ENCODE measurements around the gene COG5. TPM values are rescaled to one million over a fixed set of nuclear protein-coding genes. Genes with fewer than 3 reads are reported as not detected.
"Not testable (repeated sequence)": the region's sequence is repeated elsewhere in the genome, so short reads cannot be mapped to it uniquely, and the experiment has no call there.

The COG5 gene
- polyA plus RNA-seq, 6 donors from 2014 or later = 19.3 to 38.9 (median 23.4) TPM

DNA sequence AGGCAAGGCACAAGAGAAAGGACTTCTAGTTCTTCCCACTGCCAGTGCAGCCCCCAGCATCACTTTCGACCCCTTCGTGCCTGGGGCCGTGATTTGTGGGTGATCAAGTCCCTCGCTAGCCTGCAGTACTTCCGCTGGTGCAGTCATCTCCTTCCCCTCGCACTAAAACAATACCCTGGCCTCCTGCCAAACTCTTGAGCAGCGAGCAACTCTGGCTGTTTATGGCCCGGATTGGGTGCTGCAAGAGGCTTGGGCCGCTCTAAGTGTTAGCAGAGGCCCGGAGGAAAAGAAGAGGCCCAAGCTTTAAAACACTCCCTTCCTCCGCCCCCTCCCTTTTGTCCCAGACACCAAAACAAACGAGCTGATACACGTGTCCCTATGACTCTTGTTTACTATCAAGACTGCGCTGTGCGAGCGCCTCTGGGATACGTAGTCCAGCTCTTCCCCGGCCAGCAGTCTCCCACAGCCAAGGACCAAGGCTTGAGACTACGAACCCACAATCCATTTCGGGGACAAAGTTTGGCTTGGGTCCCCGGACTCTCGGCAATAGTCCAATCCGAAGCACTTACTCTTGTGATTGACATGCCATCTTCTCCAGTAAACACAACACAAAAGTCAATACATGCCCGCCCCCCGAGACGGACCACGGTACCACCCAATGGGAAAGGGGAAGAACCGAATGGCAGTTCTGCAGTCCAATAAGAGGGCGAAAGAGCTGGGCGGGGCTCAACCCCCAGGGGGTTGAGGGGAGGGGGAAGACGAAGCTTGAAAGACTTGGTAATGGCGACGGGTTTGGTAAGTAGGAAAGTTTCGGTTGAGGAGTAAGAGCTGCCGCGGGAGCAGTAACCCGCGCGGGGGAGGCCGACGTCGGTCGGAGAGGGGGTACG lies 395.2 kb downstream of the COG5 start, which contains the start of gene HBP1:
Gene HBP1, plus strand, starts transcription at position 771 of the 887 bp plus-strand sequence. CDS start 10,891 bp downstream, outside the sequence.
- Mint-ChIP-seq H3K9me3 (no peaks in the 10 kb centered on the region), H3K27me3 (peaks cover 4 to 11% (median 9%) of the 10 kb centered on the region in 3 donors), H3K4me3 (peak within 1 kb of the TSS; percentile 81 to 99 (median 97)), H3K27ac (peak within 1 kb of the TSS; percentile 97 to 100 (median 100)), H3K4me1 (peaks cover 32 to 44% (median 39%) of the 10 kb centered on the region in 3 donors), H3K36me3 (peaks cover 0 to 8% of the 10 kb centered on the region in 2 donors)
- ATAC-seq (ENCODE audit: low read depth in 2 of 2) = peak; percentile 73 to 77
- DNase-seq = peak; percentile 98

DNA sequence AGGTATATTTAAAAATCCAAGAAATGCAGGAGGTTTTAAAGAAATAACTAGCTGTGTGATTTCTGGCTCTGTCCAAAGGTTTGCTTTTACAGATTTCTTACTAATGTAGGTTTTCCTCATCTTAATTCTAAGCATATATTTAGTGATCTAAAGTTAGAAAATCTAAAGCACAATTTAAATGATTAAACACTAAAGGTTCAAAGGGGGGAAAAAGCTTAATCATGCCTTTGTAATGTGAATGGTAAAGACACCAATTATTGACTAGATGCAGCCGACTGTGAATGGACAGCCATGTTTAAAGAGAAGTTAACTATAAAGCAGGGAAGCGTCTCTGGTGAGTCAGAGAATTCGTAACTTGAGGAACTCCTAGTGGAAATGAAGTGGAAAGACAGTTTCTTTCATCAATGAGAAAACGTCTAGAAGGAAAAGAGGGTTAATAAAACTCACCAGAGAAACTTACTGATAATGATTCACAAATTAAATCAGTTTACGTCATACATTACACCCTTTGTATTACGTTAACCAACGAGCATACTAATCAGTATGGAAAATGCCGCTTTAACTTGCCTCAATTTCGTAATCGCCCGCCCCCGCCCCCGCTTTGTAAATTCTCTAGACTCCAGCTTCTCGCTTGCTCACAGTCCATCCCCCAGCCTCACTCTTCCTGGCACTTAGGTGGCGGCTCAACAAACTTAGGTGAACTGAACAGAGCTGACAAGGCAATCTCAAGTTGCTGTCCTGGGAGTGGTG lies 396.1 kb downstream of the COG5 start:
- Mint-ChIP-seq H3K36me3 (peaks cover 0 to 8% of the 10 kb centered on the region in 2 donors), H3K4me3 (peak overlapping the region; percentile 81 to 99 (median 97)), H3K9me3 (no peaks in the 10 kb centered on the region), H3K27ac (peak overlapping the region; percentile 97 to 100 (median 100)), H3K27me3 (peaks cover 4 to 11% (median 9%) of the 10 kb centered on the region in 3 donors), H3K4me1 (peaks cover 28 to 35% (median 33%) of the 10 kb centered on the region in 3 donors)
- ATAC-seq (ENCODE audit: low read depth in 2 of 2) (peak; percentile 0 to 1), DNase-seq (peak; percentile 40)

DNA sequence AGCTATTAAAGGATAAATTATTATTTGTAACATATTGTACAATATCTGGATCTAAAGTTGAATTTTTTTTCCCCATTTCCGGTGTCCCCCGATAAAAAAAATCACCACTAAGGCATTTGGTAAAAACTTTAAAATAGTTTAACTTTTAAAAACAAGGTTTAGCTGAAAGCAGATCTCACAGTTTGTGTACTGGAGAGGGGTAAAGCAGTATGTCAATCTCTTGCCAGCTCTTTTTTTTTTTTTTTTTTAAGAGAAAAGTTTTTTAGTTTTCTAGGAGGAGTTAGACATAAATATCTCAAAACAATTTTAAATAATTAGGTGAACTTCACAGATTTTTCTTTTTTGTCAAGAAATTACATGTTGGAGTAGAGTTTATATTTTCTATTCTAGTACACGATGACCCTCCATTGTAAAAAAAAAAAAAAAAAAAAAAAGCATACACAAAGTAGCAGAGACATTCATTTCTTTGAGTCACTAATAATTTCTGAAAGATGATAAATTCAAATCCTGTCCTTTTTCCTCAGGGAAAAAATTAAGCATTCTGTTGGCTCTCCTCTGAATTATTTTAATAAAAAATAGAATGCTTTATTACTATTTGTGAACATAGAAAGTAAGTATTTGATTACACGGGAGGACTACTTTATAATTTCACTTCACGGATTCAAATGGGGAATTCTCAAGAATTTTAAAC lies 396.8 kb downstream of the COG5 start:
- Mint-ChIP-seq H3K4me3 (peak overlapping the region; percentile 81 to 99 (median 97)), H3K27ac (peak overlapping the region in 5 of 6 donors; percentile 97 to 100 (median 100)), H3K9me3 (no peaks in the 10 kb centered on the region), H3K27me3 (peaks cover 4 to 11% (median 9%) of the 10 kb centered on the region in 3 donors), H3K4me1 (peaks cover 28 to 33% (median 32%) of the 10 kb centered on the region in 3 donors), H3K36me3 (peaks cover 0 to 8% of the 10 kb centered on the region in 2 donors)
- no peak for DNase-seq
- ATAC-seq (ENCODE audit: low read depth in 2 of 2) = no peak

DNA sequence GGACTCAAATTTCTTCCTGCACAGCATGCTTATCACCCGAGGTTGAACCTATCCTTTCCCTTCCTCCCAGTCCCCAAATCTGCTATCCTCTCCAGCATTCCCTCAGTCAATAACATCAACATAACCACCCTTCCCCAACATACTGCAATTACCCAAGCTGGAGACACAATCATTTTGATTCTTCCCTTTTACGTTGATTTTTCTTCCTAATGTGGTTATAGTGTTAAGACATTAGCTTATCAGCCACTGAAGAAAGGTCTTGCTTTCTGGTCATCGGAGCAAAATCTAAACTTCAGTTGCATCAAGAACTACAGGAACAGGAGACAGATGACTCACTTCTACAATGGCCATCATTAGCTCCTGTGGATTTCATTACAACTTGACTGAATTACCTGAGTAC lies 398.4 kb downstream of the COG5 start:
- no peaks in the 10 kb centered on the region for H3K9me3 Mint-ChIP-seq
- no peak for ATAC-seq (ENCODE audit: low read depth in 2 of 2)
- no peak for DNase-seq
- peak overlapping the region in 1 of 6 donors; percentile 61 for H3K27ac Mint-ChIP-seq
- peaks cover 19 to 23% (median 22%) of the 10 kb centered on the region in 3 donors for H3K4me1 Mint-ChIP-seq
- peaks cover 4 to 11% (median 9%) of the 10 kb centered on the region in 3 donors for H3K27me3 Mint-ChIP-seq
- peak overlapping the region in 1 of 8 donors; percentile 41 for H3K4me3 Mint-ChIP-seq
- peaks cover 0 to 8% of the 10 kb centered on the region in 2 donors for H3K36me3 Mint-ChIP-seq

DNA sequence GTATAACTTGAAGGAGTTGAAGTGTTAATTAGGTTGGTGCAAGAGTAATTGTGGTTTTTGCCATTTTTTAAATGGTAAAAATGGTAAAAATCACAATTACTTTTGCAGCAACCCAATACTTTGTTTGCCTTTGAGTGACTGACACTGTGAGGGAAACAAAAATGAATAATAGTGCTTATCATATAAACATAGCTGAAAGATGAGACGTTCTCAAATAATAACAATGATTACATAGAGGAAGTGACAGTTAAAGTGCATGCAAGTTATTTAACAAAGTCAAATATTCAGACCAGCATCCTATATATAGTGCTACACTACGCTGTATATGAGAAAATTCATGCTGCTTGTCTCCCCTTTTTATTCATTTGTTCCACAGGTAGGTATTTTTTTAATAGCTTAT lies 399.6 kb downstream of the COG5 start:
- ATAC-seq (ENCODE audit: low read depth in 2 of 2) = no peak
- no peak for DNase-seq
- Mint-ChIP-seq H3K4me1 (peaks cover 12 to 13% (median 13%) of the 10 kb centered on the region in 3 donors), H3K27ac (no peak overlapping the region), H3K27me3 (peaks cover 4 to 11% (median 9%) of the 10 kb centered on the region in 3 donors), H3K36me3 (peaks cover 0 to 6% of the 10 kb centered on the region in 2 donors), H3K4me3 (peak overlapping the region in 1 of 8 donors; percentile 20), H3K9me3 (no peaks in the 10 kb centered on the region)

DNA sequence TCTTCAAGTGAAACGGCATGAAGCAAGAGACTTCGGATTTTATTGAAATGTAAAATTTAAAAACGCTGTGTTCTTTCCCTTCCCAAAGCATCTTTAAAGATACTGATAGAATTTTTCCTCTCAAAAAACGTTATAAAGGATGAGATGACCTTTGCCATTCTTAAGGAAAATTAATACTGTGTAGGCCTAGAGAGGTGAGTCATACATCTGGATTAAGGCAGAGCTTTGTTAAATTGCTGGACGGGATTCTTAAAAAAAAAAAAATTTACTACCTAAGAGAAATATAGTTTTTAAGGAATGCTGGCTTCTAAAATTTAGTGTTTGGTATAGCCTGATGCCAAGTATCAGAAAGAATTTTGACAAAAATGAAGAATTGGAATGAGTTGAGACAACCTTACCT lies 401.2 kb downstream of the COG5 start:
- Mint-ChIP-seq H3K27me3 (peaks cover 4 to 11% (median 9%) of the 10 kb centered on the region in 3 donors), H3K4me1 (peaks cover 1 to 4% (median 3%) of the 10 kb centered on the region in 3 donors), H3K9me3 (no peaks in the 10 kb centered on the region), H3K36me3 (no peaks in the 10 kb centered on the region), H3K4me3 (no peak overlapping the region), H3K27ac (no peak overlapping the region)
- ATAC-seq (ENCODE audit: low read depth in 2 of 2) = no peak
- DNase-seq = no peak

DNA sequence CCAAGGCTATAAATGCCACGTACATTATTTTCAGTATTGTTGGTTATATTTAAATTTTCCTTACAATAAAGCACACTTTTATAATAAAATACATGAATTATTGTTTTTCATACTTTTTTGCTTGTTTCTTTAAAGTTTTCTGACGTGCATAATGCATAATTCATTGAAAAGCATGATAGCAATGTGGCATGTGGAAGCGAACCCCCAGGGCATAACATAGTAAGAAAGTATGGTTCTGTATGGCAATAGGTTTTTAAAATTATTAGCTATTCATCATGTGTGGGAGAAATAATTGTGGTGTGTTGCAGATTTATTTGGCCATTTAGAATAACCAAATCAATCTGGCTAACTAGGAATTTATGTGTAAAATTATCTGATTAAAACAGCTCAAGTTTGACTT lies 402.3 kb downstream of the COG5 start:
- Mint-ChIP-seq H3K9me3 (no peaks in the 10 kb centered on the region), H3K27me3 (peaks cover 4 to 11% (median 9%) of the 10 kb centered on the region in 3 donors), H3K4me1 (no peaks in the 10 kb centered on the region), H3K4me3 (no peak overlapping the region), H3K27ac (no peak overlapping the region), H3K36me3 (no peaks in the 10 kb centered on the region)
- ATAC-seq (ENCODE audit: low read depth in 2 of 2) (no peak), DNase-seq (no peak)

DNA sequence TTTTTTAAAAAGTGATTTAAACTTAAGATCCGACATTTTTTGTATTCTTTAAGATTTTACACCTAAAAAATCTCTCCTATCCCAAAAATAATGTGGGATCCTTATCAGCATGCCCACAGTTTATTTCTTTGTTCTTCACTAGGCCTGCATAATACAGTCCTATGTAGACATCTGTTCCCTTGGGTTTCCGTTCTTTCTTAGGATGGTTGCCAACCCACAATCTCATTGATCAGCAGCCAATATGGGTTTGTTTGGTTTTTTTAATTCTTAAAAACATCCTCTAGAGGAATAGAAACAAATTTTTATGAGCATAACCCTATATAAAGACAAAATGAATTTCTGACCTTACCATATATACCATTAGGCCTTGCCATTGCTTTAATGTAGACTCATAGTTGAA lies 403.3 kb downstream of the COG5 start:
- Mint-ChIP-seq H3K27ac (no peak overlapping the region), H3K4me1 (no peaks in the 10 kb centered on the region), H3K27me3 (peaks cover 3 to 8% (median 6%) of the 10 kb centered on the region in 3 donors), H3K4me3 (no peak overlapping the region), H3K36me3 (no peaks in the 10 kb centered on the region), H3K9me3 (no peaks in the 10 kb centered on the region)
- ATAC-seq (ENCODE audit: low read depth in 2 of 2) (no peak), DNase-seq (no peak)

DNA sequence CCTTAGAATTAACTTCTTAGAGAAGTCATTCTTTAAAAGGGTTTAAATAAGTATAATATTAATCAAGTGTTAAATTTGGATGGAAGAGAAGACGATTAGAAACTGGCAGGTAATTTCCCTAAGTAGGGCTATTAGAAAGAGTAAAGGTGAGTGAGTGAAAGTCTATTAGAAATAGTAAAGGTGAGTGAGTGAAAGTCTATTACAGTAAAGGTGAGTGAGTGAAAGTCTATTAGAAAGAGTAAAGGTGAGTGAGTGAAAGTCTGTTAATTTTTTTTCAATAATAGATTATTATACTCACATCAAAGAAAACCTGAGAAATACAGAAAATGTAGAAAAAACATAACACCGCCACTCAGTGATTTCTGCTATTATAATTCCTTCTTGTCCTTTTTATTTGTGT lies 405.7 kb downstream of the COG5 start:
- Mint-ChIP-seq H3K27ac (no peak overlapping the region), H3K4me3 (no peak overlapping the region)
- no peak for ATAC-seq (ENCODE audit: low read depth in 2 of 2)

DNA sequence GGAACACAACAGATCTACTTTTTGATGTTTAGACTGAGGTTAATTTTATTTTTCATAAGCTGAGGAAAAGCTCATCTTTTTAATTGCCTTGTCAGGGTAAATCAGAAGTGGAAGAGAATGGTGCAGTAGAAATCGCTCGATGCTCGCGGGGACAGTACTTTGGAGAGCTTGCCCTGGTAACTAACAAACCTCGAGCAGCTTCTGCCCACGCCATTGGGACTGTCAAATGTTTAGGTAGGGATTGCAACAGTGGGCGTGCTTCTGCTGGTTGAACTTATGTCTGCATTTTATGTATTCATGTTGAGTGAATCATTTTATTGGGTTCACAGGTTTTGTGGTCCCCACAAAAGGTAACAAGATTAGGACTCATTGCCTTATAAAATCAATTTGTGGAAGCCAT lies 406.6 kb downstream of the COG5 start:
- no peak overlapping the region for H3K4me3 Mint-ChIP-seq

More for the DNA sequence above, 405.7 kb downstream of the COG5 start:
- Mint-ChIP-seq H3K36me3 (peaks cover 0 to 4% of the 10 kb centered on the region in 2 donors), H3K4me1 (no peaks in the 10 kb centered on the region), H3K27me3 (no peaks in the 10 kb centered on the region), H3K9me3 (no peaks in the 10 kb centered on the region)
- no peak for DNase-seq

DNA sequence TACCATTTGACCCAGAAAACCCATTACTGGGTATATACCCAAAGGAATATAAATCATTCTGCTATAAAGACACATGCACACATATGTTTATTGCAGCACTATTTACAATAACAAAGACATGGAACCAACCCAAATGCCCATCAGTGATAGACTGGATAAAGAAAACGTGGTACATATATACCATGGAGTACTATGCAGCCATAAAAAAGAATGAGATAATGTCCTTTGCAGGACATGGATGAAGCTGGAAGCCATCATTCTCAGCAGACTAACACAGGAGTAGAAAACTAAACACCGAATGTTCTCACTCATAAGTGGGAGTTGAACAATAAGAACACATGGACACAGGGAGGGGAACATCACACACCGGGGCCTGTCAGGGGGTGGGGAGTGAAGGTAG lies 408.0 kb downstream of the COG5 start:
- H3K27ac Mint-ChIP-seq; DNase-seq; H3K9me3 Mint-ChIP-seq; H3K4me3 Mint-ChIP-seq; H3K4me1 Mint-ChIP-seq; H3K36me3 Mint-ChIP-seq; H3K27me3 Mint-ChIP-seq; ATAC-seq (ENCODE audit: low read depth in 2 of 2): not testable (repeated sequence)

More for the DNA sequence above, 406.6 kb downstream of the COG5 start:
- no peak overlapping the region for H3K27ac Mint-ChIP-seq
- no peaks in the 10 kb centered on the region for H3K27me3 Mint-ChIP-seq
- peaks cover 0 to 4% of the 10 kb centered on the region in 2 donors for H3K36me3 Mint-ChIP-seq
- no peak for ATAC-seq (ENCODE audit: low read depth in 2 of 2)
- DNase-seq = no peak
- no peaks in the 10 kb centered on the region for H3K4me1 Mint-ChIP-seq
- no peaks in the 10 kb centered on the region for H3K9me3 Mint-ChIP-seq

DNA sequence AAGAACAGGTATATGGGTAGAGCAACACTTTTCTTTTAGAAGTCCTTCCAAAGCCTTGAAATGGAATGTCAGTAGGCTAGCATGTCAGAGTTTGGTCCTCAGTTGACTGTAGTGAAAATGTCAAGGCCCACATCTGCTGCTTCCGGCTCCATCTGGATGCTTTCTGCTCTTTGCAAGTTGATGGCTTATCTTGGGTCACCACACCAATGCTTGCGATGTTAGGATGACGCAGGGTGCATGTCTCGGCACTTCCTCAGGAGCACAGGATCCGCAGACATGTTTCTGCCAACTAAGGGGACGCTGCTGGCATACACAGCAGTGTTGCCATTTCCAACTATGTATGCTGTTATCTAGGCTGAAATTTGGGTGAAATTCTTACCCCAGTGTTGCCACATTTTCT lies 408.9 kb downstream of the COG5 start:
- Mint-ChIP-seq H3K27ac (no peak overlapping the region), H3K36me3 (peaks cover 0 to 4% of the 10 kb centered on the region in 2 donors), H3K4me1 (no peaks in the 10 kb centered on the region), H3K27me3 (no peaks in the 10 kb centered on the region), H3K4me3 (no peak overlapping the region), H3K9me3 (no peaks in the 10 kb centered on the region)
- DNase-seq = no peak
- ATAC-seq (ENCODE audit: low read depth in 2 of 2) = no peak

DNA sequence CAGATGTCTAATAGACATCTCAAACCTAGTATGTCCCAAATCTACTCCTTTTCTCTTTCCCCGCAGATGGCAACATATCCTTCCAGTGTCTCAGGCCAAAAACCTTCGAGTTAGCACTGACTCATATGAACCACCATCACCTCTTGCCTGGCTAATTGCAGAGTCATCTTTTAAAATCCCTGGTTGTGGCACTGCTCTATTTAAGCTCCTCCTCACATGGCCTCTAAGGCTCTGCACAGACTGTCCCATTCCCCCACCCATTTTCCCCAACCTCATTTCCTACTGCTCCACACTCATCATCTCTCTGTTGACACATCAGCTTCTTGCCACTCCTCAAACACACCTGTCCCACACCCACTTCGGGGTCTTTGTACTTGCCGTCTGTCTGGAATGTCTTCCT lies 411.7 kb downstream of the COG5 start:
- H3K27ac Mint-ChIP-seq = peak overlapping the region in 1 of 6 donors; percentile 46
- H3K9me3 Mint-ChIP-seq = no peaks in the 10 kb centered on the region
- no peaks in the 10 kb centered on the region for H3K27me3 Mint-ChIP-seq
- no peak for ATAC-seq (ENCODE audit: low read depth in 2 of 2)
- DNase-seq = no peak
- H3K4me1 Mint-ChIP-seq = peaks cover 0 to 2% (median 0%) of the 10 kb centered on the region in 3 donors
- H3K36me3 Mint-ChIP-seq = peaks cover 0 to 4% of the 10 kb centered on the region in 2 donors
- H3K4me3 Mint-ChIP-seq = no peak overlapping the region
